SK-N-SH treated with all-trans-retinoic acid at 6 μM for 48 hours (cell line): ENCODE measurements around the gene SDHB.
A peak's percentile ranks its signal among the peaks of the same experiment; 100 is the strongest.

Source experiments
- ATAC-seq: fragments of 200-7000 bp; cut with Tn5 transposase; 3 replicates; pipeline ENCODE4 v1.9.1; 2020; ENCODE audit warnings: mild to moderate bottlenecking, moderate library complexity
- ARNTL ChIP-seq: fragments of 450-650 bp; formaldehyde crosslinking; IDR thresholded peaks from 2 replicates; pipeline ENCODE4 v1.5.0; 2020; ENCODE audit warnings: low read depth, mild to moderate bottlenecking, moderate library complexity, borderline replicate concordance
- BACH2 ChIP-seq: fragments of 250-450 bp; sonication (Bioruptor Pico); IDR thresholded peaks from 2 replicates; pipeline ENCODE4 v1.9.0; 2021; ENCODE audit warnings: mild to moderate bottlenecking, borderline replicate concordance
- CSDC2 ChIP-seq: fragments of 250-450 bp; sonication (Bioruptor Pico); IDR thresholded peaks from 2 replicates; pipeline ENCODE4 v1.5.0; 2020; ENCODE audit warnings: mild to moderate bottlenecking, moderate library complexity
- CSRNP3 ChIP-seq: fragments of 250-450 bp; sonication (Bioruptor Pico); IDR thresholded peaks from 2 replicates; pipeline ENCODE4 v1.5.1; 2021; ENCODE audit warnings: mild to moderate bottlenecking, moderate library complexity
- ESRRG ChIP-seq: fragments of 250-450 bp; sonication (Bioruptor Pico); IDR thresholded peaks from 2 replicates; pipeline ENCODE4 v1.6.1; 2021; ENCODE audit warnings: mild to moderate bottlenecking
- GLIS3 ChIP-seq: fragments of 250-450 bp; sonication (Bioruptor Pico); IDR thresholded peaks from 2 replicates; pipeline ENCODE4 v1.5.0; 2020; ENCODE audit warnings: mild to moderate bottlenecking, moderate library complexity
- ISL1 ChIP-seq: fragments of 250-450 bp; sonication (Bioruptor Pico); IDR thresholded peaks from 2 replicates; pipeline ENCODE4 v2.1.2; 2022; ENCODE audit warnings: mild to moderate bottlenecking, moderate library complexity
- OSR1 ChIP-seq: fragments of 250-450 bp; sonication (Bioruptor Pico); IDR thresholded peaks from 2 replicates; pipeline ENCODE4 v1.8.0; 2022; ENCODE audit warnings: moderate library complexity, mild to moderate bottlenecking, inconsistent platforms
- PATZ1 ChIP-seq: fragments of 250-450 bp; sonication (Bioruptor Pico); IDR thresholded peaks from 2 replicates; pipeline ENCODE4 v1.8.0; 2020; ENCODE audit warnings: mild to moderate bottlenecking, moderate library complexity, borderline replicate concordance
- POU6F1 ChIP-seq: fragments of 250-450 bp; sonication (Bioruptor Pico); IDR thresholded peaks from 2 replicates; pipeline ENCODE4 v1.8.0; 2021; ENCODE audit warnings: low read depth, mild to moderate bottlenecking, moderate library complexity, borderline replicate concordance
- PPARA ChIP-seq: fragments of 250-450 bp; sonication (Bioruptor Pico); IDR thresholded peaks from 2 replicates; pipeline ENCODE4 v1.5.0; 2020; ENCODE audit warnings: mild to moderate bottlenecking, borderline replicate concordance
- RARB ChIP-seq: fragments of 250-450 bp; sonication (Bioruptor Pico); IDR thresholded peaks from 2 replicates; pipeline ENCODE4 v1.8.0; 2021; ENCODE audit warnings: mild to moderate bottlenecking, moderate library complexity
- SNAI2 ChIP-seq: fragments of 250-450 bp; sonication (Bioruptor Pico); IDR thresholded peaks from 2 replicates; pipeline ENCODE4 v1.5.0; 2020; ENCODE audit warnings: mild to moderate bottlenecking, moderate library complexity
- TCF4 ChIP-seq: fragments of 250-450 bp; sonication (Bioruptor Pico); IDR thresholded peaks from 2 replicates; pipeline ENCODE4 v1.8.0; 2021; ENCODE audit warnings: mild to moderate bottlenecking, moderate library complexity, borderline replicate concordance
- TOX ChIP-seq: fragments of 250-450 bp; sonication (Bioruptor Pico); IDR thresholded peaks from 2 replicates; pipeline ENCODE4 v1.8.0; 2021; ENCODE audit warnings: mild to moderate bottlenecking, moderate library complexity, borderline replicate concordance
- TSHZ2 ChIP-seq: fragments of 250-450 bp; sonication (Bioruptor Pico); IDR thresholded peaks from 2 replicates; pipeline ENCODE4 v1.5.0; 2020; ENCODE audit warnings: mild to moderate bottlenecking, moderate library complexity
- ZFP3 ChIP-seq: fragments of 250-450 bp; sonication (Bioruptor Pico); IDR thresholded peaks from 2 replicates; pipeline ENCODE4 v1.5.0; 2020; ENCODE audit warnings: mild to moderate bottlenecking, moderate library complexity
- ZFP30 ChIP-seq: fragments of 450-650 bp; formaldehyde crosslinking; IDR thresholded peaks from 2 replicates; pipeline ENCODE4 v1.5.0; 2022; ENCODE audit warnings: mild to moderate bottlenecking, moderate library complexity
- ZNF565 ChIP-seq: fragments of 450-650 bp; formaldehyde crosslinking; conservative IDR thresholded peaks from 2 replicates; pipeline ENCODE4 v1.5.0; 2020; ENCODE audit warnings: low read depth, mild to moderate bottlenecking, moderate library complexity
- ZNF70 ChIP-seq: fragments of 450-650 bp; formaldehyde crosslinking; IDR thresholded peaks from 2 replicates; pipeline ENCODE4 v1.5.0; 2020; ENCODE audit warnings: mild to moderate bottlenecking, moderate library complexity

The SDHB gene

GRCh38 chr1:16973215-16973614, 80.6 kb downstream of the SDHB start:
- ATAC-seq: no peak
- no peak for TF ChIP-seq SNAI2
- no peak for TF ChIP-seq ZFP30 (CRISPR knock-in tag)
- no peak for TF ChIP-seq ZNF70 (CRISPR knock-in tag)

GRCh38 chr1:16972189-16972895, 81.5 kb downstream of the SDHB start:
- ATAC-seq: no peak
- TF ChIP-seq CSRNP3 (CRISPR knock-in tag) (no peak), OSR1 (CRISPR knock-in tag) (no peak), ZNF565 (no peak), SNAI2 (no peak), TSHZ2 (CRISPR knock-in tag) (no peak), ZFP30 (CRISPR knock-in tag) (no peak), GLIS3 (CRISPR knock-in tag) (no peak), ZFP3 (CRISPR knock-in tag) (no peak), ESRRG (CRISPR knock-in tag) (no peak), TCF4 (CRISPR knock-in tag) (no peak)

GRCh38 chr1:16971341-16972188, 82.3 kb downstream of the SDHB start:
- peak; percentile 33 for ATAC-seq

More at GRCh38 chr1:16971341-16972188, 82.3 kb downstream of the SDHB start:
- TF ChIP-seq ISL1 (CRISPR knock-in tag) (no peak), BACH2 (CRISPR knock-in tag) (no peak), PATZ1 (no peak), ARNTL (CRISPR knock-in tag) (no peak), TSHZ2 (CRISPR knock-in tag) (no peak), ESRRG (CRISPR knock-in tag) (no peak), TCF4 (CRISPR knock-in tag) (no peak), OSR1 (CRISPR knock-in tag) (no peak), TOX (CRISPR knock-in tag) (no peak), ZFP3 (CRISPR knock-in tag) (no peak), PPARA (no peak), POU6F1 (no peak), GLIS3 (CRISPR knock-in tag) (no peak), CSRNP3 (CRISPR knock-in tag) (no peak), RARB (CRISPR knock-in tag) (no peak), CSDC2 (CRISPR knock-in tag) (no peak)
